Thymus (tissue), 11 donors: ENCODE measurements around the gene FDX2. TPM values are rescaled to one million over a fixed set of nuclear protein-coding genes. Genes with fewer than 3 reads are reported as not detected.
"Not testable (repeated sequence)": the region's sequence is repeated elsewhere in the genome, so short reads cannot be mapped to it uniquely, and the experiment has no call there.

Experiments
- DNase-seq, 9 donors: peaks; one replicate each; pipeline ENCODE4 v3.0.0-alpha.2; 2013; ENCODE audit warnings: low spot score in 9 of 9, low read depth in 6 of 9, missing footprints in 1 of 9
- H3K27ac ChIP-seq, 2 donors: one replicate each; pipeline ENCODE4 v1.5.1; 2013; ENCODE audit warnings: control low read depth in 1 of 2, low read depth in 1 of 2, low read length in 1 of 2, mild to moderate bottlenecking in 1 of 2, moderate library complexity in 1 of 2
- H3K27me3 ChIP-seq, 2 donors: one replicate each; pipeline ENCODE4 v1.5.1; 2013; ENCODE audit warnings: low read length in 1 of 2; ENCODE audit not compliant: control insufficient read depth in 2 of 2, insufficient read depth in 1 of 2
- H3K36me3 ChIP-seq, 2 donors: one replicate each; pipeline ENCODE4 v1.5.1; 2013; ENCODE audit warnings: low read length in 1 of 2, mild to moderate bottlenecking in 1 of 2, moderate library complexity in 1 of 2; ENCODE audit not compliant: control insufficient read depth in 2 of 2, insufficient read depth in 2 of 2
- H3K4me1 ChIP-seq, 2 donors: one replicate each; pipeline ENCODE4 v1.5.1; 2013; ENCODE audit warnings: low read length in 2 of 2; ENCODE audit not compliant: control insufficient read depth in 2 of 2, insufficient read depth in 2 of 2
- H3K4me3 ChIP-seq, 2 donors: one replicate each; pipeline ENCODE4 v1.5.1; 2013; ENCODE audit warnings: low read length in 2 of 2, control low read depth in 1 of 2, mild to moderate bottlenecking in 1 of 2
- H3K9me3 ChIP-seq, 2 donors: one replicate each; pipeline ENCODE4 v1.5.1; 2013; ENCODE audit warnings: low read length in 1 of 2, mild to moderate bottlenecking in 1 of 2; ENCODE audit not compliant: control insufficient read depth in 2 of 2, insufficient read depth in 1 of 2
- WGBS: extraction: QIAGEN DNeasy Blood & Tissue Kit; methylation state at CpG from one replicate; pipeline ENCODE4 v1.1.7; 2013; 5-methylcytosine and 5-hydroxymethylcytosine counted together
- polyA plus RNA-seq: library from polyadenylated mRNA; stranded (reverse); fragments of 200-250 nt; gene quantifications from one replicate; pipeline ENCODE4 v1.2.3, GENCODE V29; 2013
- total RNA-seq: library from RNA; stranded (reverse); fragments of 120-200 nt; gene quantifications from one replicate; pipeline ENCODE4 v1.2.4, GENCODE V29; 2013
- donor health status: healthy.

Gene FDX2
- total and polyA plus RNA-seq, 2 donors = 11.9 to 18.2 TPM

- not testable (repeated sequence) for H3K9me3 ChIP-seq, H3K27ac ChIP-seq, DNase-seq, H3K4me3 ChIP-seq
- H3K27me3 ChIP-seq = peaks cover 11 to 18% of the 10 kb centered on the region in 2 donors
- peaks cover 0 to 23% of the 10 kb centered on the region in 2 donors for H3K36me3 ChIP-seq
- H3K4me1 ChIP-seq = peaks cover 7 to 22% of the 10 kb centered on the region in 2 donors
- 94% methylated on average over 5 of the region's 5 CpGs for WGBS
These were observed 33.8 kb downstream of the FDX2 start for GRCh38 chr19:10282043-10282442.

DNA sequence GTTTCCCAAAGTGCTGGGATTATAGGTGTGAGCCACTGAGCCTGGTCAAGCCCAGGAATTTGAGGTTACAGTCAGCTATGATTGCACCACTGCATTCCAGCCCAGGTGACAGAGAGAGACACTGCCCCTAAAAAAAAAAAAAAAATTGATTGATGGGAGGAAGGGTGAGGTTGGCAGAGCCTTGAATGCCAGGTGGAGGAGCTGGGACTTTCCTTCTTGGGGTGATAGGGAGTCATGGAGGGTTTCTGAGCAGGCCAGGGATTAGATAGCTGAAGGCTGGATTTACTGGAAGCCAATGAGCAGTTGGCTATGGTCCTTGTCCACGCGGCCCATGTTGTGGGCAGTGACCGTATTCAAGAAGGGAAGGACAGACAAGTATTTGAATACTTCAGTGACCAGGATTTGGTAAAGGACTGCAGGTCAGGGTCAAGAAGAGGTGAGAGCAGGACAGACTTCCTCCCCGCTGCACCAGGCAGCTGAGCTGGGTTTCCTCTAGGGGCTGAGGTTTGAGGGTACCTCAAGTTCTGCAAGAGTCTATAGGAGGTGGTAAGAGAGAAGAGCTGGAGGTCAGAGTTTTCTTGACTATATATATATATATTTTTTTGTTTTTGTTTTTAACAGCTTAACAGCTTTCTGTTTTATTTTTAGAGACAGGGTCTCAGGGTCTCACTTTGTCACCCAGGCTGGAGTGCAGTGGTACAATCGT lies 35.9 kb downstream of the FDX2 start:
- no peaks in the 10 kb centered on the region for H3K9me3 ChIP-seq
- H3K4me3 ChIP-seq = no peak overlapping the region
- peaks cover 0 to 4% of the 10 kb centered on the region in 2 donors for H3K27me3 ChIP-seq
- H3K4me1 ChIP-seq = peaks cover 0 to 2% of the 10 kb centered on the region in 2 donors
- no peak overlapping the region for H3K27ac ChIP-seq
- H3K36me3 ChIP-seq = peaks cover 0 to 13% of the 10 kb centered on the region in 2 donors
- DNase-seq = no peak
- WGBS = 44% methylated on average over 5 of the region's 5 CpGs

DNA sequence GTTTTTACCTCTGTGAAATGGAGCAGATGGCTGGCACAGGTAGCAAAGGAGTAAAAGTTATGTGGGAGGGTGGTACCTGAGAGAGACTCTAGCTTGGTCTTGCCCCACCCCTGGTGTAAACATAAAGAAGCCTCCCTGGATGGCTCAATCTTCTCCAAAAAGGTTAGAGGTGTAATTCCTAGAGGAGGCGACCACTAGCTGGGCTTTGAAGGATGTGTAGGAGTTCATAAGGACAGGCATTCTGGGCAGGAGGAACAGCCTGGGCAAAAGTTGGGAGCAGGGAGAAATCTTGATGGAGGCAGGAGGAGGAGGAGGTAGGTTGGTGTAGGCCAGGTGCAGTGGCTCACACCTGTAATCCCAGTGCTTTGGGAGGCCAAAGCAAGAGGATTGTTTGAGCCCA lies 36.9 kb downstream of the FDX2 start:
- no peaks in the 10 kb centered on the region for H3K4me1 ChIP-seq
- 98% methylated on average over 1 of the region's 1 CpG for WGBS
- peaks cover 0 to 9% of the 10 kb centered on the region in 2 donors for H3K36me3 ChIP-seq
- no peak overlapping the region for H3K27ac ChIP-seq
- no peak for DNase-seq
- H3K27me3 ChIP-seq = peaks cover 0 to 3% of the 10 kb centered on the region in 2 donors
- no peaks in the 10 kb centered on the region for H3K9me3 ChIP-seq
- no peak overlapping the region for H3K4me3 ChIP-seq

GRCh38 chr19:10277795-10278589 lies 37.8 kb downstream of the FDX2 start:
- 95% methylated on average over 9 of the region's 9 CpGs for WGBS
- Histone ChIP-seq H3K4me3 (no peak overlapping the region), H3K27ac (no peak overlapping the region), H3K9me3 (no peaks in the 10 kb centered on the region), H3K27me3 (no peaks in the 10 kb centered on the region), H3K36me3 (peaks cover 0 to 3% of the 10 kb centered on the region in 2 donors), H3K4me1 (no peaks in the 10 kb centered on the region)
- DNase-seq = no peak

GRCh38 chr19:10274589-10274988 lies 41.2 kb downstream of the FDX2 start:
- DNase-seq = no peak
- Histone ChIP-seq H3K27me3 (peaks cover 4 to 27% of the 10 kb centered on the region in 2 donors), H3K4me1 (peaks cover 23 to 24% of the 10 kb centered on the region in 2 donors), H3K4me3 (no peak overlapping the region), H3K9me3 (no peaks in the 10 kb centered on the region), H3K27ac (peak overlapping the region in 1 of 2 donors; percentile 60), H3K36me3 (peaks cover 0 to 3% of the 10 kb centered on the region in 2 donors)
- 95% methylated on average over 10 of the region's 10 CpGs for WGBS

DNA sequence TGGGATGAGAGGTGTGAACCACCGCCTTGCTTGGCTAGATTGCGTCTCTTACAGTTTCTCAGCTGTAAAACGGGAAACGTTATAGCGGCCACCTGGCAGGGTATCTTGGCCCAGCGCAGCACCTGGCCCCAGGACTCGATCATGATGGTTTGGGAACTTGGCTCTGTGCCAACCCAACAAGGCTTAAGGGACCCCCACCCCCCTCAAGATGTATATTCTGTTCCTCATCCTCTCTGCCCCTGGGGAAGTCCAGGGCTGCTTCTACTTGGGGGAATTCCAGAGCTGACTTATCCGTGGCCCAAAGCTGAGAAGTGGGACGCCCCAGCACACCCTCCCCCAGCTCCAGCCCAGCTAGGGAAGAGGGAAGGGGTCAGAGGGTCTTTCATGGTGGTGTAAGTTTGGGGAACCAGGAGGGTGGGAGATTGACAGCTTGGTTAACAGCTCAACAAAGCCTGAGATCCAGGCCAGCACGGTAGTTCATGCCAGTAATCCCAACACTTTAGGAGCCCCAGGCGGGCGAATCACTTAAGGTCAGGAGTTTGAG lies 44.2 kb downstream of the FDX2 start:
- no peaks in the 10 kb centered on the region for H3K9me3 ChIP-seq
- WGBS = 29% methylated on average over 12 of the region's 12 CpGs
- peaks cover 24 to 26% of the 10 kb centered on the region in 2 donors for H3K4me1 ChIP-seq
- peak overlapping the region; percentile 59 to 84 for H3K27ac ChIP-seq
- H3K36me3 ChIP-seq = peaks cover 0 to 3% of the 10 kb centered on the region in 2 donors
- H3K4me3 ChIP-seq = peak overlapping the region; percentile 37 to 54
- DNase-seq = peak in 1 of 9 donors; percentile 68
- H3K27me3 ChIP-seq = peaks cover 4 to 28% of the 10 kb centered on the region in 2 donors

DNA sequence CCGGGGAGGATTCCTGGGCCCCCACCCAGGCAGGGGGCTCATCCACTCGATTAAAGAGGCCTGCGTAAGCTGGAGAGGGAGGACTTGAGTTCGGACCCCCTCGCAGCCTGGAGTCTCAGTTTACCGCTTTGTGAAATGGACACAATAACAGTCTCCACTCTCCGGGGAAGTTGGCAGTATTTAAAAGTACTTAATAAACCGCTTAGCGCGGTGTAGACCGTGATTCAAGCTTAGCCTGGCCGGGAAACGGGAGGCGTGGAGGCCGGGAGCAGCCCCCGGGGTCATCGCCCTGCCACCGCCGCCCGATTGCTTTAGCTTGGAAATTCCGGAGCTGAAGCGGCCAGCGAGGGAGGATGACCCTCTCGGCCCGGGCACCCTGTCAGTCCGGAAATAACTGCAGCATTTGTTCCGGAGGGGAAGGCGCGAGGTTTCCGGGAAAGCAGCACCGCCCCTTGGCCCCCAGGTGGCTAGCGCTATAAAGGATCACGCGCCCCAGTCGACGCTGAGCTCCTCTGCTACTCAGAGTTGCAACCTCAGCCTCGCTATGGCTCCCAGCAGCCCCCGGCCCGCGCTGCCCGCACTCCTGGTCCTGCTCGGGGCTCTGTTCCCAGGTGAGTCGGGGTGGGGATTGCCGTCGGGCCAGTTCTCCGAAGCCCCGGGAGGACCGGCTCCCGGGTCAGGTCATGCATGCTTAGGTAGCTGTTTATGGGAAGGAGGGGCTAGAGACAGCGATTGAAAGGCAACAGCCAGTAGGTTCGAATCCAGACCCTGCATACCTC lies 45.0 kb downstream of the FDX2 start, which contains the start of gene ICAM1:
TSS of gene ICAM1 (plus strand) at position 505 of the 779 bp plus-strand sequence. CDS start at position 545, 40 bp downstream.
- WGBS = 2% methylated on average over 51 of the region's 51 CpGs
- H3K4me1 ChIP-seq = peaks cover 24 to 26% of the 10 kb centered on the region in 2 donors
- no peaks in the 10 kb centered on the region for H3K9me3 ChIP-seq
- peak within 1 kb of the TSS; percentile 84 to 87 for H3K27ac ChIP-seq
- H3K4me3 ChIP-seq = peak within 1 kb of the TSS; percentile 37 to 54
- peaks cover 0 to 3% of the 10 kb centered on the region in 2 donors for H3K36me3 ChIP-seq
- DNase-seq = peak in 3 of 9 donors; percentile 67 to 85 (median 77)
- peaks cover 4 to 28% of the 10 kb centered on the region in 2 donors for H3K27me3 ChIP-seq

DNA sequence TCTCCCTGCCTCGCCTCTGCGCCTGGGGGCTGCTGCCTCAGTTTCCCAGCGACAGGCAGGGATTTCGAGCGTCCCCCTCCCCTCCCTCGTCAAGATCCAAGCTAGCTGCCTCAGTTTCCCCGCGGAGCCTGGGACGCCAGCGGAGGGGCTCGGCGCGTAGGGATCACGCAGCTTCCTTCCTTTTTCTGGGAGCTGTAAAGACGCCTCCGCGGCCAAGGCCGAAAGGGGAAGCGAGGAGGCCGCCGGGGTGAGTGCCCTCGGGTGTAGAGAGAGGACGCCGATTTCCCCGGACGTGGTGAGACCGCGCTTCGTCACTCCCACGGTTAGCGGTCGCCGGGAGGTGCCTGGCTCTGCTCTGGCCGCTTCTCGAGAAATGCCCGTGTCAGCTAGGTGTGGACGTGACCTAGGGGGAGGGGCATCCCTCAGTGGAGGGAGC lies 45.6 kb downstream of the FDX2 start:
- under 1% methylated on average over 37 of the region's 37 CpGs for WGBS
- peaks cover 0 to 3% of the 10 kb centered on the region in 2 donors for H3K36me3 ChIP-seq
- peaks cover 24 to 26% of the 10 kb centered on the region in 2 donors for H3K4me1 ChIP-seq
- no peaks in the 10 kb centered on the region for H3K9me3 ChIP-seq
- H3K27me3 ChIP-seq = peaks cover 4 to 28% of the 10 kb centered on the region in 2 donors
- peak in 1 of 9 donors; percentile 55 for DNase-seq
- peak overlapping the region; percentile 37 to 54 for H3K4me3 ChIP-seq
- H3K27ac ChIP-seq = peak overlapping the region; percentile 84
